Uterus (tissue), 2 donors: Measurements from ENCODE around the gene ADGRG4.

Experiments
- CTCF ChIP-seq, 4 experiments: fragments of 200-600 bp in 2 of 4; fragments of 450-650 bp in 2 of 4; sonication (generic) in 2 of 4; IDR thresholded peaks; one replicate each; pipeline ENCODE4 v1.5.1; 2016 to 2019; ENCODE audit warnings: antibody characterized with exemption in 4 of 4, mild to moderate bottlenecking in 2 of 4, moderate library complexity in 1 of 4
- POLR2A ChIP-seq, 2 donors: fragments of 450-650 bp; IDR thresholded peaks; one replicate each; pipeline ENCODE4 v1.6.1; 2016; ENCODE audit warnings: antibody characterized with exemption in 2 of 2, mild to moderate bottlenecking in 1 of 2, moderate library complexity in 1 of 2

- no peak for TF ChIP-seq CTCF (IDR thresholded peaks at IDR 0.05)
- no peak for TF ChIP-seq POLR2A (IDR thresholded peaks at IDR 0.05)
Observed at GRCh38 chrX:136376713-136377112, 76.0 kb downstream of the ADGRG4 start.
